GM12892 (cell line): Measurements from ENCODE around the gene PDXDC1.
"Not testable (repeated sequence)": the region's sequence is repeated elsewhere in the genome, so short reads cannot be mapped to it uniquely, and the experiment has no call there.

Experiments
- POLR2A ChIP-seq: IDR thresholded peaks from 2 replicates; pipeline ENCODE4 v1.6.1; 2011; ENCODE audit warnings: low read depth, low read length, control low read depth
- POLR2AphosphoS5 ChIP-seq: IDR thresholded peaks from 2 replicates; pipeline ENCODE4 v1.6.1; 2011; ENCODE audit warnings: low read depth, low read length, control low read depth
- TAF1 ChIP-seq: IDR thresholded peaks from 2 replicates; pipeline ENCODE4 v1.6.1; 2011; ENCODE audit warnings: low read depth, mild to moderate bottlenecking, control low read depth, low read length, borderline replicate concordance

DNA sequence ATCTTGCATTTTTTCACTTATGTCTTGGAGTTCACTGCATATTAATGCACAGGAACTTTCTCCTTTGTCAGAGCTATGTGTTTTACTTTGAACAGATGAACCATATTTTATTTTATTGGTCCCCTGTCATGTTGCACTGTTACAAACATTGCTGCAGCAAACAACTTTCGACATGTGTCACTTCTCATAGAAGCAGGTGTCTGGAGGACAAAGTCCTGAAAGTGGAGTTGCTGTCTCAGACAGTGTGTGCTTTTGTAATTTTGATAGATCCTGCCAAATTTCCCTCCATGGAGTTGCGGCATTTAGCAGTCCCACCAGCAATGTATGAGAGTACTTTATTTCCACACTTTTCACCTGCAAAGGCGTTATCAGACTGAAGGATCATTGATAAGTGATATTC is 27.6 kb downstream of the PDXDC1 start:
- TF ChIP-seq POLR2A, POLR2AphosphoS5, TAF1: not testable (repeated sequence)
